ENCODE results near the gene CFDP1. TPM values are rescaled to one million over a fixed set of nuclear protein-coding genes. Genes with fewer than 3 reads are reported as not detected.

The CFDP1 gene
- total RNA-seq, 2 experiments from 2014 or later = 35.8 to 36.8 TPM

GRCh38 chr16:75402159-75402820 lies 31.0 kb downstream of the CFDP1 start:
- peaks cover 18% of the 10 kb centered on the region for H3K4me1 Mint-ChIP-seq
- peak overlapping the region; percentile 29 for H3K4me3 Mint-ChIP-seq
- H3K27ac Mint-ChIP-seq = peak overlapping the region; percentile 94
- no peak for DNase-seq
- peaks cover 15% of the 10 kb centered on the region for H3K36me3 Mint-ChIP-seq
- H3K9me3 Mint-ChIP-seq = no peaks in the 10 kb centered on the region
- H3K27me3 Mint-ChIP-seq = no peaks in the 10 kb centered on the region

DNA sequence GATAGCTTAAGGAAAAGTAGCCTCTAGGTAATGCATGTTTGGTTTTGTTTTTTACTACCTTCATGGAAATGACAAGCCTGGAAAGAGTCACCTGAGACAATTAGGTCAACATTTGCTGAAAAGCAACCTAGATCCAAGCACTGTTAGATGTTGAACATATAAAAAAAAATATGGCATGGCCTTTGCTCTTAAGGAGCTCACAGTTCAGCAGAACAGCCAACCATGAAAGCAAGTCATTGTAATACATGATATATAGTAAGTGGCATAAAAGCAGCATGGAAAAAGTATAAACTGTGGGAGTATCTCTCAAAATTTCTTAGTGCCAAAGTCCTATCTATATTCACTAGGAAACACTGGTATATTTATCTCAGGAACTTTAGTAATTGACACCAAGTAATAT lies 31.6 kb downstream of the CFDP1 start:
- Mint-ChIP-seq H3K9me3 (no peaks in the 10 kb centered on the region), H3K27me3 (no peaks in the 10 kb centered on the region), H3K36me3 (peaks cover 15% of the 10 kb centered on the region), H3K27ac (peak overlapping the region; percentile 94), H3K4me1 (peaks cover 18% of the 10 kb centered on the region), H3K4me3 (peak overlapping the region; percentile 29)
- no peak for DNase-seq

GRCh38 chr16:75398333-75398732 lies 35.0 kb downstream of the CFDP1 start:
- no peak for DNase-seq
- Mint-ChIP-seq H3K36me3 (peaks cover 12% of the 10 kb centered on the region), H3K9me3 (no peaks in the 10 kb centered on the region), H3K27me3 (no peaks in the 10 kb centered on the region), H3K4me3 (no peak overlapping the region), H3K27ac (no peak overlapping the region), H3K4me1 (peaks cover 18% of the 10 kb centered on the region)

GRCh38 chr16:75394941-75395340 lies 38.4 kb downstream of the CFDP1 start:
- peaks cover 3% of the 10 kb centered on the region for H3K4me1 Mint-ChIP-seq
- H3K27ac Mint-ChIP-seq = no peak overlapping the region
- no peak overlapping the region for H3K4me3 Mint-ChIP-seq

GRCh38 chr16:75392906-75393305 lies 40.4 kb downstream of the CFDP1 start:
- DNase-seq = no peak
- H3K27ac Mint-ChIP-seq = no peak overlapping the region
- H3K9me3 Mint-ChIP-seq = no peaks in the 10 kb centered on the region
- peaks cover 8% of the 10 kb centered on the region for H3K36me3 Mint-ChIP-seq
- no peaks in the 10 kb centered on the region for H3K27me3 Mint-ChIP-seq
- no peak overlapping the region for H3K4me3 Mint-ChIP-seq
- peaks cover 2% of the 10 kb centered on the region for H3K4me1 Mint-ChIP-seq

More at GRCh38 chr16:75394941-75395340, 38.4 kb downstream of the CFDP1 start:
- H3K36me3 Mint-ChIP-seq = peaks cover 8% of the 10 kb centered on the region
- H3K9me3 Mint-ChIP-seq = no peaks in the 10 kb centered on the region
- DNase-seq = no peak
- H3K27me3 Mint-ChIP-seq = no peaks in the 10 kb centered on the region

GRCh38 chr16:75390926-75391653 lies 42.2 kb downstream of the CFDP1 start:
- Mint-ChIP-seq H3K4me1 (no peaks in the 10 kb centered on the region), H3K36me3 (peaks cover 6% of the 10 kb centered on the region), H3K4me3 (no peak overlapping the region), H3K27me3 (no peaks in the 10 kb centered on the region), H3K9me3 (no peaks in the 10 kb centered on the region), H3K27ac (no peak overlapping the region)
- no peak for DNase-seq

DNA sequence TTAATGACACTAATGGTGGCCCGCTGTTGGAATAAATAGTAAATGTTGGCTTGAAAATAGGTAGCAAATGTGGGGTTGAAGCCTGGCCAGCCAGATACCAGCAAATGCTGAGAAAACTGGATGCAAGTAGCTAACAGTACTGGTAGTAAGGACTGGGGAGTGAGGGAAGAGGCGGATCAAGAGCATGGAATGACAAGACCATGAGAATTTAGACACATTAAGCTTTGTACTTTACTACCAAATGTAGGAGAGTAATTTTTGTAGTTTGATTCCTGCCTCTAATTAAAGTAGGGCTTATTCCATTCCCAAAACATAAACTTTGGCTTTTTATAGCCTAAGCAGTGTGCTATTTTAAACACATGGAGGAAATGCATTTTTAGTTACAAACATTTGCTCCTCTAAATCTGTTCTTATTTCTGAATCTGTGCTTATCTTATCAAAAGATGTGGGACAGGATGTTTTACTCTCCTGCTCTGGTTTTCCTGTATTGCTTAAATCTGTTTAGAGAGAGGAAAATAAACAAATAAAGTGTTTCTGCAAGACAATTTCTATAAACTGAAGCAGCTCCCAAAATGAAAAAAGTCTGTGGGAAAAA lies 44.1 kb downstream of the CFDP1 start:
- H3K27ac Mint-ChIP-seq = no peak overlapping the region
- H3K9me3 Mint-ChIP-seq = no peaks in the 10 kb centered on the region
- H3K4me3 Mint-ChIP-seq = no peak overlapping the region
- no peaks in the 10 kb centered on the region for H3K4me1 Mint-ChIP-seq
- peaks cover 6% of the 10 kb centered on the region for H3K36me3 Mint-ChIP-seq
- DNase-seq = no peak
- no peaks in the 10 kb centered on the region for H3K27me3 Mint-ChIP-seq

DNA sequence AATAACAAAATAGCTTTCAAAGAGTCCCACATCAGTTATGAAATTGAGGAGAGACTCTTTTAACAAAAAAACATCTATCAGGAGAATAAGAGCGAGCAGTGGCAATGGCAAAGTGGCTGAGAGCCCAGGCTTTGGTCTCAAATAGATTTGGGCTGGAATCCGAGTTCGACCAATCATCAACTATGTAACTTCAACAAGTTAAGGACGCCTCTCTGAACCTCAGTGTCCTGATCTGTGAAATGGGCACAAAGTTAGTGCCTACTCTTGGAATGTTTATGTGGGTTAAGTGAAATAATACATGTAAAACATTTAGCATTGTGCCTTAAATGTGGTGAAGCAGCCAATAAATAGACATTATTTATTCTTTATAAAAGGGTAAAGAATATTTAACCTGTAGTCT lies 45.4 kb downstream of the CFDP1 start:
- Mint-ChIP-seq H3K4me1 (no peaks in the 10 kb centered on the region), H3K4me3 (no peak overlapping the region), H3K27ac (no peak overlapping the region), H3K9me3 (no peaks in the 10 kb centered on the region), H3K36me3 (peaks cover 8% of the 10 kb centered on the region), H3K27me3 (no peaks in the 10 kb centered on the region)
- no peak for DNase-seq

DNA sequence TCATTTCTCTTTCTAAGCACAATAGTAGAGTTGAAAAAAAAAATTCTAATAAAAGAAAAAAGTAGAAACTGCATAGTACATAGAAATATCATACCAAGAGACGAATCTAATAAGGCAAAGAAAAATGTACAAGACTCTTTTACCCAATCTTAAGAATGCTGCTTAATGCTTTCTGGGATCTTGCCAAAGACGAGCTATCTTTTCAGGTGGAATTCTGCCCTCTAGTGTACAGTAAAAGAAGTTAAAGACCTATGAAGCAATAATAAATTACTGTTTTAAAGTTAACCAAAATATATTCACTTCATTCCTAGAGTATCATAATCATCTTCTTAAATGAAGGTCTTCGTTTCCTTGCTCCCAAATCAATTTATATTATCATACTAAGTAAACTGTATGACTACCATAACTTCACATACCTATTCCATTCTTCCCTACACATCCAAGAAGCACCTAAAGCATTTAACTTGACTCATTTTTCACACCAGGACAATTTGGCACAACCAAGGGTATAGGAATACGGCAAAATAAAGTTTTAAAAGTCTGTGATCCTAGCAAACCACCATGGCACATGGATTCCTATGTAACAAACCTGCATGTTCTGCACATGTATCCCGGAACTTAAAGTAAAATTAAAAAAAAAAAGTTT lies 47.7 kb downstream of the CFDP1 start:
- Mint-ChIP-seq H3K4me3 (no peak overlapping the region), H3K36me3 (peaks cover 14% of the 10 kb centered on the region), H3K27me3 (no peaks in the 10 kb centered on the region), H3K27ac (no peak overlapping the region), H3K9me3 (no peaks in the 10 kb centered on the region), H3K4me1 (peaks cover 18% of the 10 kb centered on the region)
- no peak for DNase-seq

GRCh38 chr16:75383141-75383540 lies 50.2 kb downstream of the CFDP1 start:
- no peak for DNase-seq
- Mint-ChIP-seq H3K27me3 (no peaks in the 10 kb centered on the region), H3K27ac (no peak overlapping the region), H3K36me3 (peaks cover 27% of the 10 kb centered on the region), H3K9me3 (no peaks in the 10 kb centered on the region), H3K4me3 (no peak overlapping the region), H3K4me1 (peaks cover 42% of the 10 kb centered on the region)

DNA sequence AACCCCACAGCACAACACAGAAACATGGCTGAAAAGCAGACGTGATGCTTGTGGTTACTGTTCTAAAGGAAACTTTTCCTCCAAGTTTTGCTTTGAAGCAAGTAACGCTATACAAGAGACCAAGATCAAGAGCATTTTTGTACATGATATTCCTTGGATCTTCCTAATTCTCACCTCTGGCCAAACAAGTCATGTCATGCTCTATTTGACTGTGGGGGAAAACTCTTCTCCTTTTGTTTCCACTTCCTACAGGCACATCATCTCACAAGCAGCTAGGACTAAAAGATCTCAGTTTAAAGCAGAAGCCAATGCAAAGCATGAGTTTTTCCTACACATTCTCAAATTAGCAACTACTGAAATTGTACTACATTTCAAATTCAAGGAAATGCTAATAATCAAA lies 50.7 kb downstream of the CFDP1 start:
- Mint-ChIP-seq H3K4me3 (no peak overlapping the region), H3K4me1 (peaks cover 47% of the 10 kb centered on the region), H3K27ac (no peak overlapping the region), H3K9me3 (no peaks in the 10 kb centered on the region), H3K36me3 (peaks cover 32% of the 10 kb centered on the region), H3K27me3 (no peaks in the 10 kb centered on the region)
- DNase-seq = no peak

- H3K27me3 Mint-ChIP-seq = peaks cover 6% of the 10 kb centered on the region
- peaks cover 50% of the 10 kb centered on the region for H3K4me1 Mint-ChIP-seq
- peak overlapping the region; percentile 84 for H3K27ac Mint-ChIP-seq
Measured at GRCh38 chr16:75380870-75381269, 52.4 kb downstream of the CFDP1 start.

GRCh38 chr16:75379911-75380847 lies 53.1 kb downstream of the CFDP1 start:
- peak; percentile 57 for DNase-seq
- Mint-ChIP-seq H3K36me3 (peaks cover 52% of the 10 kb centered on the region), H3K27ac (peak overlapping the region; percentile 84), H3K4me1 (peaks cover 50% of the 10 kb centered on the region), H3K9me3 (no peaks in the 10 kb centered on the region), H3K4me3 (peak overlapping the region; percentile 38), H3K27me3 (peaks cover 7% of the 10 kb centered on the region)

More at GRCh38 chr16:75380870-75381269, 52.4 kb downstream of the CFDP1 start:
- Mint-ChIP-seq H3K4me3 (peak overlapping the region; percentile 38), H3K36me3 (peaks cover 47% of the 10 kb centered on the region), H3K9me3 (no peaks in the 10 kb centered on the region)
- DNase-seq = no peak

DNA sequence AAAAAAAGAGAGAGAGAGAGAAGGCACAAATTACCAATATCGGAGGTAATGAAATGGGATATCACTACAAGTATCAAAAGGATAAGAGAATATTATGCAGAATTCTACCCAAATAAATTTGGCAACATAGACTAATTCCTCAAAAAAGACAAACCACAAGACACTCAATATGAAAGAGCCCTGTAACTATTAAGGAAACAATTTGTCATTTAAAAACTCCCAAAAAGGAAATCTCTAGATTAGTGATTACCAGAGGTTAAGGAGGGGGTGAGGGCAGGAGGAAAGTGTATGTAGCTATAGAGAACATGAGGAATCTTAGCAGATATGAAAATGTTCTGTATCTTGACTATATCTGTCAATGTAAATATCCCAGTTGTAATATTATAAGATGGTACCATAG lies 54.0 kb downstream of the CFDP1 start:
- H3K27ac Mint-ChIP-seq = no peak overlapping the region
- no peaks in the 10 kb centered on the region for H3K9me3 Mint-ChIP-seq
- no peak for DNase-seq
- peak overlapping the region; percentile 7 for H3K4me3 Mint-ChIP-seq
- H3K27me3 Mint-ChIP-seq = peaks cover 9% of the 10 kb centered on the region
- H3K4me1 Mint-ChIP-seq = peaks cover 50% of the 10 kb centered on the region
- H3K36me3 Mint-ChIP-seq = peaks cover 53% of the 10 kb centered on the region
